GM21381 (cell line): ENCODE data around the gene DAB1.

Experiments used
- ATAC-seq: cut with Tn5 transposase; IDR thresholded peaks from one replicate; pipeline ENCODE4 v1.9.1; 2021; ENCODE audit warnings: mild to moderate bottlenecking, moderate library complexity; ENCODE audit not compliant: unreplicated experiment

The DAB1 gene

DNA sequence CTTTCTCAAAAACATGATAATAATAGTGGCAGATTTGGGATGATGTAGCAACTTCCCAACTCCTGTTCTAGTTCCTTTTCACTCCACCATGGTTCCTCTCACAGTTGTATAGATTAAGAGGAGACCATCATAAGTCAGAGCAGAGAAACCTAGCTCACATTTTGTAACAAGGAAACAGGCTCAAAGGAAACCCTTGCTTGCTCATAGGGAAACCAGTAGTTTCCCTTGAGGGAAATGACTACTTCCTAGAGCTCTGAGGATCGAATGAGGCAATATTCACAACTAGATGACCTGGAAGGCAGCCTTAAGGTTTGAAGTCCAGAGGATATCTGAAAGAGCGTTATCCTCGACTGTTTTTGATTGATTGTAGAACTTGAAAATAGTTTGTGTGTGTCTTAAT lies 382.0 kb downstream of the DAB1 start:
- ATAC-seq, result no peak

DNA sequence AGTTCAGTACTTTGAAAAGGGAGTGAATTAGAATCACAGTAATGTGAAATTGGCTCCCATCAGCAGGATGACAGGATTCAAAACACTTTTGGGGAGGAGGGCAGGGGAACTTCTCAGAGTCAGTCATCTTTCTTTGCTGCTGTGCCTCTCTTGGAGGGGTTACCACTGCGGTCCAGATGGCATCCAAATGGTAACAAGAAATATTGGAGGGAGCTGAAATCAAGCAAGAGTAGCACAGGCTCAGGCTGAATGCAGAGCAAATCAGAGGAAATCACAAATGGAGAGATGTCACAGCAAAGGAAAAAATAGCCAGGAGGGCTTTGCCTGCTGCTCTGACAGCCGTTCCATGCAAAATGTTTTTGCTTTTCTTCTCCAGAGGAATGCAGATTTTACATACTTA lies 383.0 kb downstream of the DAB1 start:
- no peak for ATAC-seq

DNA sequence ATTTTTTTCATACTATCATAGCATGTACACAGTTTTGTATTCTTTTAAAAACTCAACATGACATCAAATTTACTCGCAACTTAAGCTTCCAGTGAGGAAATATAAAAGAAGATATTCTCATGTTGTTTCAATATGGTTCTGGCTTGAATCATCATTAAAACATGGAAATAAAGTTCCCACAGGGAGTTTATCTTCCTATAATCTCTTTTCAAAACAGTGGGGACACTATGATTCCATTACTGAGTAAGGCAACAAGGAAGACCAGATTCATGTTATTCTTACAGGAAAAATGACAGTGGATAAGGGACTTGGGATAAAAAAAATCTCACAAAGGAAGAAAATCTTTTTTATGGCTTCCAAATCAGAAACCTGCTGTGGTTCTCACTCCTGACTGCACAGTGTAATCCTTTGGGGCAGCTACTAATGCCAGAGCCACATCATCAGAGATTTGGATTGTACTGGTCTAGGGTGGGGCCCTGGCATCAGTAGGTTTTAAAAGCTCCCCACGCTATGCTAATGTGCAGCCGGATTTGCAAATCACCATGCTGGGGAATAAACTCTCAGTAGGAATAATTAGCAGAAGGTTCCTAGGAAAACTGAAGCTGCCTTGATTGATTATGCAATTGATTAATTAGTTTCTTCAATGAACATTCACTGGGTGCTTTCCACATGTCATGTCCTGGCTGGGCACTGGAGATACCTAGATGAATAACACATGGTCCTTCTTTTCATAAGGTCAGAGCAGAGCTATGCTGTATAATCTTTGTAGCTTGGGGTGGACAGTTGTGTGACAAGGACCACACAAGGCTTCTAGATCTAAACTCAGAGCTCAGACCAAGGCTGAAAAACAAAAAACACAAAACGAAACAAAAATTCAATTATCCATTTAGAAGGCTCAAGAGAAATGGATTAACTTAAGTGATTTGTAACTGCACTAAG lies 386.9 kb downstream of the DAB1 start:
- ATAC-seq, result no peak

DNA sequence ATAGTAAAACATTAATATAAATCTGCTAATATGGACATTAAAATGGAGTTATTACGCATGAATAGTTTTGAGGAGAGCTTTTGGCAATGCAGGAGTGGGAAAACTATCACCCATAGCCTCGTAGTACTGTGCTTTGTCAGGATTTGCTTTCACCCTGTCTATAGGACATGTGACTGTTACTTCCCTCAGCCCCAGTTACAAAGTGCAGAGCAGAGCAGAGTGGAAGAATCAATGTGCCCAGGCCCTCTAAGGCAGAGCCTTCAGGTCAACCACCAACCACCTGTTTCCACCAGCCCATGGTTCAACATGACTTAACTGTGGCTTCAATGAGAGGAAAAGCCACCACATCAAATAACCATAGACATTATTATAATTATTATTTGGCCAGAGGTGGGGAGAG lies 389.1 kb downstream of the DAB1 start:
- ATAC-seq, result no peak

DNA sequence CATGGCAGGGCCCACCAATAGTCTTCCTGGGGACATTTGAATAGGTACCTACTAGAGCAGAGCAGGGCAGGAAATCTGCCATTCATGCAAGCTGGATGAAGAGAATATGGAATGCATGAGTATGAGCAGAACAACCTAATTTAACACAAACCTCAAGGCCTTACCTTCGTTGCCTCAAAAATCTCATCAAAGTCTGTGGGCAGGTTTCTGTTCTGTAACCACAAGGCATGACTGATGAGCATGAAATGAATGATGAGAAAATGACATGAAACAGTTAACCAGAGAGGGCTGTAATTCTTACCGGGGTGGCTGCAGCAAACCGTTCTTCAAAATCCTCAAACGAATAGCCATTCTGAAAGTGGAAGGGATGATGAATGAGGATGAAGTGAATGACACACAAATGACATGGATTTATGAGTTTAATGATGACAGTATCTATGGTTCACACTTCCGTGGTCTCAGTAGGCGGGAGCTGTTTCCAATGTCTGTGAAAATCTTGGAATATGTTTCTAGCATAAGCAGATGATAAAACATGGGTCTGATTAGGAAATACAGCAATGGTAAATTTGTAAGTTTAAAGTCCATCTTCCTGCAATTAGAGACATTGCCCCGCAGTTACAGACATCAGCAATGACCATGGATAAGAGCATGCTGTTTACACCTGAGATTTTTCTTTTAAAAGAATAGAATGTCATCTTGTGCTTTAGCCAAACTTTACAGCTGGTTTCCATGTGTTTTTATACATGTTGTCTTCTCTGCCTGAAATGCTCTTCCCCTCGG lies 390.4 kb downstream of the DAB1 start:
- no peak for ATAC-seq

DNA sequence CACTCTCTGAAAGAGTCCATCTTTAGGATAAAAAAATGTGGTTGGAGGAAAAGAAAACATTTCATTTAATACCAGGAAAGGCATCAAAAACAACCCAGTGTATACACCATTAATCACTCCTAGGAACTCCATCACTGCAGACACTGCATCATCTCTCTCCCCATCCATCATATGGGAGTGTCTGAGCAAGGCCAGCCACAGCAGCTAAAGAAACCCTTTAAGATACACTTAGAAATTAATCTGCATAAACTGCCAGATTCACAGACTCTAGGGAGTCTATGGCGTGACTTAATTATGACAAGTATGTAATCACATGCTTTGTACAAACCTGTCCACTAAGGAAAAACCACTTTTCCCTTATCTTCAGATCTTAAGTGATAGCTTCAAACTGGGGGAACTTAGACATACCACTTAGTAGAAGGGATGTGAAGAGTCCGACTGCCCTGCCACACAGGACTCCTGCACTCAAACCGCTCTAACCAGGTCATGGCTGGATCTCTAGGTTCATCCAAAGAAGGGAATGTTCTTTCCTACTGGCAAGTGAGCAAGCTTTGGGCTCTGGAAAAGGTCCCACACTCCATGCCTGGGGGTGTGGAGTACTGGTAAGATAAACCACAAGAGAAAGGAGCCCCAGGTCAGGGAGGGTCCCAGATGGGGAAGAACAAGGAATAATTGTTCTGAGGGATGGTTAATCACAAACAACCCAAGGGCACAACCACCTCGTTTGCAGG lies 397.1 kb downstream of the DAB1 start:
- no peak for ATAC-seq

DNA sequence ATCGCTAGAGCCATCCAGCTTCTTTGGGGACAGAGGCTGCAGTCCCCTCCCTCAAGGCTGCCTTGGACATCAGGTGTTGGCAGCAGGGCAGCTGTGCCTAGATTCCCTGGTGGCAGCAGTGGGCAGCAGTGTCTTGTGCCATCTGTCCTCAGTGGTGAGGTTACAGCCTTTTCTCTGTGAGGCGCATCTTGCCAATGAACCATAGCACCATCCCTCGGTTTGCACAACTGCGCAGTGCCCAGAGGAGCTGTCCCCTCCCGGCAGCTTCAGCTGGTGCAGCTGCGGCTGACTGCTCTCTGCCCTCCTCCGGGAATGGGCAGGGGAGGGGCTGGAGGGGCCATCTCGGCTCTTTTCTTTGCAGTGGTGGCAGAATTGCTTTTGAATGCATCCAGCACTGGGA lies 399.0 kb downstream of the DAB1 start:
- no peak for ATAC-seq

DNA sequence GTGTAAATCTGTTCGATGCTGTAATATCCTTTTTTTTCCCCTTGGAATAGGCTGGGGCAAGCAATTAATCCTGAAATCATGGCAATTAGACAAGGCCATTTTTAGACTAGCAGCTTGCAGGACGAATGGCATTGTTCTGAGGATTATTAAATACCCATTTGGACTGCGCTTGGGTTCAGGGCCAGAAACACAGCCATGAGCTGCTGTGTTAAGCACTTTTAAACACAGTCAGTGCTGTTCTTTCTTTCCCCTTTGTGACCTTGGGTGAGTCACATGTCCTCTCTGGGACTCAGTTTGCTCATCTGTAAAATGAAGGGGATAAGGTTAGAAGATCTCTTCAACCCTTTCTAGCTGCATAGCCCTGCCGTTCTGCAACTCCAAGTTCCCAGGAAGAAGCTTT lies 399.4 kb downstream of the DAB1 start:
- ATAC-seq, result no peak

DNA sequence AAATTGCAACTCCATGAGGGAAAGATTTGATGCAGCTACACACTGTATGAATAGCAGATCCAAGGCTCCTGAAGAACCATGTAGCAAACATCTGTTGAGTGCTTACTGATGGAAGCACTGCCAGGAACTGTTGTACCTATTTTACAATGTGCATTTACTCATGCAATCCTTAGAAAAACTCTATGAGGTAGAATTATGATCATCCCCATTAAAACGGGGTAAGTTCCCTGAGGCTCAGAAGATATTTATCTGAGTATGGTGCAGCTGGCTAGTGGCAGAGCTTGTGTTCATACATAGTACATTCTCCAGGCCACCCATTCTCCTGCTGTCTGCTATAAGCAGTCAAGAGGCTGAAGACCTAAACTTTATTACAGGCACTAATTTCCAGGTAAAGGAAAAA lies 403.6 kb downstream of the DAB1 start:
- ATAC-seq, result no peak

DNA sequence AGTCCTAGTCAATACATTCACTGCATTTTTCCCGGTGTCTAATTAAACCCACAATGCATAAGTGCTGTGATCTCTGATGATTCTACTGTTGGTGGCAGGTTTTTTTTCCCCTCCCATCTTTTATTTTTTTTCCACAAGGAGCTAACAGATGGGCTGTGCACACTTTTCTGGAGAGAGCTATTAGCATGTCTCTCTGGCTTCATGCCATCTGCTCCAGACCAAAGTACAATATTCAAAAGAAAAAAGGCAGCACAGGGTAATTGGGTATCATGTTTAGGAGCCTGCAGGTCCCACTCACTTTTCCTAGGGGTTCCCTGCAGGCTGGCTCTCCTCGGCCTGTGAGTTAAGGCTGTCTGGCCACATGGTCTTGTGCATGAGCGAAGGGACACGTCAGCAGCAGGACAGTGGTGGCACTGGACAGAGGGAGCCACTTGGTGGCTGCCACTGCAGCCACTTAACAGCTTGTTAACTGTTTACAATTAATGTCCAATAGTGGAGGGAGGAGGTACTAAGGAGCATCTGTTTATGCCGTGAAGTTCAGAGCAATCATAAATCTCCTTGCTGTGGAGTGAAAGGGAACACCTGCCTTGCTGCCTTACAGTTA lies 404.5 kb downstream of the DAB1 start:
- ATAC-seq, result no peak

DNA sequence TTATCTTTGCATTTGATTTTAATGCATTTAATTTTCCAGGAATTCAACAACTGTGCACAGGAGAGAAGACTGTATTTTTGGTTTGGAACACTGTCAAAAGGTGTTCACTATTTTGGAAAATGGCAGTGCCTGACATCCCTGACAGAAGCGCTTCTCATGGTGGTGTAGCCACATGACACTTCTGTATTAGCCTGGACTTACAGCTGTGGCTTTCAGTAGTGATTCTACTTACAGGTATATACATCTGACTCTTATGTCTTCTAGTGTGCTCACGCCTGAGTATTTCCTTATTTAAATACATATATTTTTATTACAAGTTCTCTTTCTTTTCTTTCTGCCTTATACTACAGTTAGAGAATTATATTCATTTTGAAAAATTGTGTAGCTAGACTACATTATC lies 405.7 kb downstream of the DAB1 start:
- ATAC-seq, result no peak

DNA sequence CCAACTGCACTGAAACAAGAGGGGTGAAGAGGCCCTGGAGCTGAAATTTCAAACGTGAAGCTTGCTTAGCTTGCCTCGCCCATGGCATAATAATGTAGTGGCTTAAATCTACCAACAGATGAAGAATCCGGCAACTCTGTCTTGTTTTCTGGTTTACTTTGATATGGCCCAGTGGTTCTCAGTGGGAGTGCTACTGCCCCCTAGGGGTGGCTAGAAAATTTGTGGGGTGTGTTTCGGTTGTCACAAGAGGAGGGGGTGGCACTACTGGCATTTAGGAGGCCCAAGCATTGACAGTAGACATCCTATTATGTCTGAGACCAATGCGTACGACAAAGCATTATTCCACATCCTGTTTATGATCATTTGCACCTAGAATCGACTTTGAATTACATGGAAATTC lies 406.1 kb downstream of the DAB1 start:
- ATAC-seq, result no peak

DNA sequence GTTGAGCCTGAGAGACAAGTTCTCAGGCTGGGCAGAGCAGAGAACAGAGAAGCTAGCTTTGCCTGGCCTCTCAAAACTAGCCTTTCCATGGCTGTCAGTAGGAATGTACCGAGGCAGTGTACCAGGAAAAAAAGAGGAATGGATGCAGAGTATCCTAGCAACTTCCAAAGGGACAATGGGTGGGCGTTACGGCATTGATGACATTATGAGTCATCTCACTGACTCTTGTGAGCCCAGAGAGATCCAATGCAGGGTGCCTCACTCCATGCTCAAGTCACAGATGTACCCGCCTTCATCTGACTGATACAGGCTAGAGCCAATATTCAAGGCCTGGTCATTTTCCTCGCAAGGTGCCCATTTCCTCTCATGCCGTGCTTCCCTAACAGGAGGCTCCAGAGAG lies 406.7 kb downstream of the DAB1 start:
- ATAC-seq, result no peak

DNA sequence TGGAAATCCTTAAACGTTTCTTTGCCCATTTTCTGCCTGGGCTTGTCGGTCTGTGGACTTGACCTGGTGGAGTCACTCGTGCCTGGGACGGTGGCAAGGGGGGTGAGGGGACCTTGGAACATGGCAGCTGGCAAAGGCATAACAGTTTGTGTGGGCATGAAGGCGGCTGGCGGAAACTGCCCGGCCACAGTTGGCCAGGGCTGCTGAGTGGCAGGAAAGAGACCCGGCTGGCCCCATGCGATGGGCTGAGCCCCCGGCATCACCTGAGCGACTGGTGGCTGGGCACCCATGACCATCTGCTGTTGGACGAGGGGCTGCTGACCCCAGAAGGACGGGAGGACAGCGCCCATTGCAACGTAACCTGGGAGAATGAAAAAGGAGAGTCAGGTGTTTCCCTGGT lies 408.8 kb downstream of the DAB1 start:
- no peak for ATAC-seq

DNA sequence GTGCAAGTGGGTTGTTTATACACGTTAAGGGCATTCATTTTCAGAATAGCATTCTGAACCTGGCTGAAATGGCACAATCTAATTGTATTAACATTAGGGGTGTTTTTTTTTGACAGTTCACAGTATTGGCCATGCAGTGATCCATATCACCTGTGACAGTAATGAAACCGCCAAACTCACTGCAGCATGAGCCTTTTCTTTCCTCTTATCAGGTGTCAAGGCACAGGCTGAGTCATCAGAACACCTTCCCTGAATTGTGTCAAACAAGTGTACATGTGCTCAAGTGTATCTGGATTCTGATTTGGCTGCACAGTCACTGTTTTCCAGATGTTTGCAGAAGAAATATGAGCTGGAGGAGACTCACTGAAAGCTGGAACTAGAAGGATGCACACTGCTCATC lies 410.3 kb downstream of the DAB1 start:
- ATAC-seq, result no peak

DNA sequence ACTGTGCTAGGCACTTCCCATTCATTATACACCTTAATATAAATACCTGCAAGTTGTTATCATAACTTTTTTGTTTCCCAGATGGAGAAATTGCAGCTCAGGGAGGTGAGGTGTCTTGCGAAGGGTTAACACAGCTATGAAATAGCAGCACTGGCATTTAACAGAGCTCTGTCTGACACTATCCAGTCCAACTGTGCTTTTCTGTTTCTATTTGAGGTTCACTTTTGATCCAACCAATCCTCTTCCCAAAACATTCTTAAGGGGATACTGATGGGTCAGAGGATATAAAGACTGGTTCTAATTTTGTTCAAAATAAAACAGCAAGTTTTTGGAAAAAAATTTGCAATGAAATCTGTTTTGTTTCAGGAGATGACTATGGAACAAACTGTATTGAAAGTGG lies 411.5 kb downstream of the DAB1 start:
- no peak for ATAC-seq

DNA sequence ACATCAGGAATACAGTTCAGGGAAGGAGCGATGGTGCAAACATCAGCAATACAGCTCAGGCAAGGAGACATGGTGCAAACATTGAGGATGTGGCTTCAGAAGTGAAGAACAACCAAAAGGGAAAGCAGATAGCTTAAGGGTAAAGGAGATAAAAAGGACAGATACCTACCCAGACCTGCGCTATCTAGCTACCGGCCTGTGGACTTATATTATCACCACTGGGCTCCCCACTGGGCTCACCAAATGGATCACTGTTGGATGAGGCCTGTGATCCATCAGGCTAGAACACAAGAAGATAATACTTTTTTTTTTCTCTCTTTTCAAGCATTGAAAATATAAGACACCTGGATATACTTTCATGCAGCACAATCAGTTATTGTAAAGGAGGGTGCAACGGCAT lies 413.3 kb downstream of the DAB1 start:
- ATAC-seq, result no peak

DNA sequence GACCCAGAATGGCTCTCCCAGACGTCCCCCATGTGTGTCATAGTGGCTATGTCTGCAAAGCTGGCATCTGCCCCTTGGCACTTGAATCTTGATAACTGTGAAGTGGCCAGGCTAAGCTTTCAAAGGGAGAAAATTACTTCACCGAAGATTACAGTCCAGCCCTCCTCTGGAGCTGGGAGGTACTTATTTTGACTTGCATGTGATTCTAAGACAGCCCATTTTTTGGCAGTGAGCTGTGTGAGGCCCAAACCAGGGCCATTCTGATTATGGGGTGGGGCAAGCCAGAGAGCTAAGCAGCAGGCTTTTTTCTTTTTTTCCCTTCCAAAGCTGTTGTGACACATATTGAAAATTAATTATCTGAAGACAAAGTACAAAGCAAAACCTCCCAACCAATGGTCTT lies 415.9 kb downstream of the DAB1 start:
- no peak for ATAC-seq

DNA sequence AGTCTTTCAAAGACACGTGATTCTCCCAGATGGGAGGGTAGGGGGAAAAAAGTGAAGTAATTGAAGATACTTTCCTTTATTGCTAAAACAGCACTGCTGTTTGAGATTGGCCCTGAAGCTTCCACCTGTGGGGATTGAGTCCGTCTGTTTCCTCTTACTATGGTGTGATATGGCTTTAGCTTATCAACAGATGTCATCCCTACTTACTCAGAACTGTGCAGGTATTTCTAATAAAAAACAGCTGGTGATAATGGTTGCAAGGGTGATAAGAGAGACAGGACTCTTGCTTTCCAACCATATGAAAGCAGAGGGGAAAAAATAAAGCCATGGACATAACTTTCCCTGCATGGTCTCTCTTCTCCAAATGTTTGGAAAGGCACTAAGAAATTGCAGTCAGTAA lies 416.4 kb downstream of the DAB1 start:
- ATAC-seq, result no peak

DNA sequence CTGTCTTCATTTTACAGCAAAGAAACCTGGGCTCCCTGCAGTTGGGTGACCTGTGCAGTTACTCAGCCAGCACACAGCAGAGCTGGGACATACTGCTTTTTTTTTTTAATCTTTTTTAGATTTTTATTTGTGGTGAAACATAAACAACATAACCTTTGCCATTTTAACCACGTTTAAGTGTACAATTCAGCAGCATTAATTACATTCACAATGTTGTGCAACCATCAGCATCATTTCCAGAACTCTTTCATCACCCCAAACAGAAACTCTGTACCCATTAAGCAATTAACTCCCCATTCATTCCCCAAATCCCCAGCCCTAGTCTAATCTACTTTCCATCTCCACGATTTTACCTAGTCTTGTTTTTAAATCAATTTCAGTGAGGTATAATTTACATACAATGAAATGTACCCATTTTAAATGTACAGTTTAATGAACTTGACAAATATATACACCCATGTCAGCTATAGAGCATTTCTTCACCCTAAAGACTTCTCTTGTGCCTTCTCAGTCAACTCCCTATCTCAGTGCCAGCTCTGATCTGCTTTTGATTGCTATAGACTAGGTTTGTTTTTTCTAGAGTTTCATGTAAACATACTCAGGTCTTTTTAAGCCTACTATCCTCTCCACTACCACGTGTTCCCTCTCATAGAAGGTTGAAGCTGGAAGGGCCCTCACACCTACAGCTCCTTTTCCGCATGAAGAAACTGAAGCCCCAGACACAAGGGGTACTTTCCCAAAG lies 420.3 kb downstream of the DAB1 start:
- no peak for ATAC-seq
